Fibroblast of mammary gland (primary cell): ENCODE results near the gene CPNE5.

Experiments
- DNase-seq: peaks from one replicate; pipeline ENCODE4 v3.0.0-alpha.2; 2010; ENCODE audit warnings: low read depth
- H3K4me3 ChIP-seq: 2 replicates; pipeline ENCODE4 v1.5.1; 2011; ENCODE audit warnings: low read depth, mild to moderate bottlenecking, low read length, moderate library complexity; ENCODE audit not compliant: control insufficient read depth
- TF ChIP-seq, protein P1 (sequence below): conservative IDR thresholded peaks from 2 replicates; pipeline ENCODE4 v1.5.1; 2011; ENCODE audit warnings: low read depth, low read length, inconsistent platforms; ENCODE audit not compliant: control insufficient read depth, insufficient read depth

CPNE5 gene

DNA sequence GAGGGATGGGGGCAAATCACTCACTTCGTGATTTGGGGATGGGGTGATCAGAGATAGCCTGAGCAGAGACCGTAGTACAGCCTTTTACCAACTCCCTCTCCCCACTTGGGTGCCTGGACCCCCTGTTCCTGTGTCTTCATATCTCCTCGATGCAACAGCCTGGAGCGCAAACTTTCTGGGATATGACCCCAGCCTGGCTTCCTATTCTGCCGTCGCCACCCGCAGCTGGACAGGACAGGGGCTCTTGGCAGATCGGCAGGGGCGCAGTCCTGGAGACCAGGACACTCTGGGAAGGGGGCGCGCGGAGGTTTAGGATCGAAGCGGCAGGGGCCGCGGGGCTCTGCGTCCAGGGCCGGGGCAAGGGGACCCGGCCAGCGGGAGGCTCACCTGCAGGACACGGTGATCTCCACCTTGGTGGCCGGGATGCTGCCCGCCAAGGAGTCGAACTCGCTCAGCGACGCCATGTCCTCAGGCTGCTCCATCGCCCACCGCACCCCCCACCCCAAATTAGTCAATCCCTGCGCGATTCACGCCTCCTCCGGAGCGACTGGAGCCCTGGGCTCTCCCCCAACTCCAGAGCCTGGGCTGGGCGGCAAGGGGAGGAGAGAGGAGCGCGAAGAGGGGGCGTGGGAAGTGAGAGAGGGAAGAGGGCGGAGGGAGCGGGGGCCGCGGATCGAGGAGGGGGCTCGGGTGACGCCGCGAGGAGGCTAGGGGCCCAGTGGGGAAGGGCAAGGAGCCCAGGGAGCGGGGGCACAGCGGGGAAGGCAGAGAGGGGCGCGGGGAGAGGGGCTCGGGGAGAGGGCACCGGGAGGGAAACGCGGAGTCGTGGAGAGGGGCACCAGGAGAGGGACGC is at the start of gene CPNE5:
Gene CPNE5, minus strand, starts transcription at position 549 of the 853 bp plus-strand sequence. Its CDS starts 67 bp downstream, at position 482.
- peak within 1 kb of the TSS; percentile 27 for H3K4me3 ChIP-seq
- TF ChIP-seq, protein P1, sequence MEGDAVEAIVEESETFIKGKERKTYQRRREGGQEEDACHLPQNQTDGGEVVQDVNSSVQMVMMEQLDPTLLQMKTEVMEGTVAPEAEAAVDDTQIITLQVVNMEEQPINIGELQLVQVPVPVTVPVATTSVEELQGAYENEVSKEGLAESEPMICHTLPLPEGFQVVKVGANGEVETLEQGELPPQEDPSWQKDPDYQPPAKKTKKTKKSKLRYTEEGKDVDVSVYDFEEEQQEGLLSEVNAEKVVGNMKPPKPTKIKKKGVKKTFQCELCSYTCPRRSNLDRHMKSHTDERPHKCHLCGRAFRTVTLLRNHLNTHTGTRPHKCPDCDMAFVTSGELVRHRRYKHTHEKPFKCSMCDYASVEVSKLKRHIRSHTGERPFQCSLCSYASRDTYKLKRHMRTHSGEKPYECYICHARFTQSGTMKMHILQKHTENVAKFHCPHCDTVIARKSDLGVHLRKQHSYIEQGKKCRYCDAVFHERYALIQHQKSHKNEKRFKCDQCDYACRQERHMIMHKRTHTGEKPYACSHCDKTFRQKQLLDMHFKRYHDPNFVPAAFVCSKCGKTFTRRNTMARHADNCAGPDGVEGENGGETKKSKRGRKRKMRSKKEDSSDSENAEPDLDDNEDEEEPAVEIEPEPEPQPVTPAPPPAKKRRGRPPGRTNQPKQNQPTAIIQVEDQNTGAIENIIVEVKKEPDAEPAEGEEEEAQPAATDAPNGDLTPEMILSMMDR, result no peak
- DNase-seq, result no peak

DNA sequence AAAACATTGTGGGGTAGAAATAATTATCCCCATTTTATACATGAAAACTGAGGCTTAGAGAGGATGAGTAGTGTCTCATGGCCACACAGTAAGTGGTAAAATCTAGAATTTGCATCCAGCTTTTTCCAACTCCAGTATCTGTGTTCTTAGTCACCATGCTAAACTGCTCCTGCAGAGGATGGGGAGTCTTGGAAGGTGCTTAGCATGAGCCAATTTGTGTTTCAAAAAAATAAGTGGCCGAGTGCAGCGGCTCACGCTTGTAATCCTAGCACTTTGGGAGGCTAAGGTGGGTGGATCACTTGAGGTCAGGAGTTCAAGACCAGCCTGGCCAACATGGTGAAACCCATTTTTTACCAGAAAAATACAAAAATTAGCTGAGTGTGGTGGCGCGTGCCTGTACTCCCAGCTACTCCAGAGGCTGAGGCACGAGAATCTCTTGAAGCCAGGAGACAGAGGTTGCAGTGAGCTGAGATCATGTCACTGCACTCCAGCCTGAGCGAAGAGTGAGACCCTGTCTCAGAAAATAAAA is 48.9 kb upstream of the CPNE5 start:
- TF ChIP-seq, protein P1, result no peak

DNA sequence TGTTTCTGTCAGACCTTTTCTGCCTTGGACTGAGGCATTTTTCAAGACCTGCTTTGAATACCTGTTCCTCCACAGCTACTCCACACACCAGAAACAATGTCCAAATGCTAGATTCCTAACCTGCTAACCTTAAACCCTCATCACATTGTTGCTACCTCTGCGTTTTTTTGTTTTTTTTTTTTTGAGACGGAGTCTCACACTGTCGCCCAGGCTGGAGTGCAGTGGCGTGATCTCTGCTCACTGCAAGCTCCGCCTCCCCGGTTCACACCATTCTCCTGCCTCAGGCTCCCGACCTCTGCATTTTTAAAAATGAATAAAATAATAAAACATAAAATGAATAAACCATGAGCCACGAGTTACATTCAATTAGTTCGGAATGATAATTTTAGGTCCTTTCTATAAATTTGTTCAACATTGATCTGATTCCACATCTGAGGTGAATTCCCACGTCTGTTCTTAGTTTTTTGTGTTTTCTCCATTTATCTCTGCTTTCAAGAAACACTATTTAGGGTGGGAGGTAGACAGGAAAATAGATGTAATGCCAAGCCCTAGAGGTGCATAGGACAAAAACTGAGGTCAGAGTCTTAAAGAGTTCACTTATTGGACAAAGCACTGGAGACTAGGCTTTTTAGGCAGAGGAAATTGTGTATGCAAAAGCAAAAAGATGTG is 47.8 kb upstream of the CPNE5 start:
- peak overlapping the region; percentile 96 for H3K4me3 ChIP-seq
- TF ChIP-seq, protein P1, result no peak
- no peak for DNase-seq

More for the DNA sequence above, 48.9 kb upstream of the CPNE5 start:
- no peak overlapping the region for H3K4me3 ChIP-seq
- DNase-seq, result no peak

DNA sequence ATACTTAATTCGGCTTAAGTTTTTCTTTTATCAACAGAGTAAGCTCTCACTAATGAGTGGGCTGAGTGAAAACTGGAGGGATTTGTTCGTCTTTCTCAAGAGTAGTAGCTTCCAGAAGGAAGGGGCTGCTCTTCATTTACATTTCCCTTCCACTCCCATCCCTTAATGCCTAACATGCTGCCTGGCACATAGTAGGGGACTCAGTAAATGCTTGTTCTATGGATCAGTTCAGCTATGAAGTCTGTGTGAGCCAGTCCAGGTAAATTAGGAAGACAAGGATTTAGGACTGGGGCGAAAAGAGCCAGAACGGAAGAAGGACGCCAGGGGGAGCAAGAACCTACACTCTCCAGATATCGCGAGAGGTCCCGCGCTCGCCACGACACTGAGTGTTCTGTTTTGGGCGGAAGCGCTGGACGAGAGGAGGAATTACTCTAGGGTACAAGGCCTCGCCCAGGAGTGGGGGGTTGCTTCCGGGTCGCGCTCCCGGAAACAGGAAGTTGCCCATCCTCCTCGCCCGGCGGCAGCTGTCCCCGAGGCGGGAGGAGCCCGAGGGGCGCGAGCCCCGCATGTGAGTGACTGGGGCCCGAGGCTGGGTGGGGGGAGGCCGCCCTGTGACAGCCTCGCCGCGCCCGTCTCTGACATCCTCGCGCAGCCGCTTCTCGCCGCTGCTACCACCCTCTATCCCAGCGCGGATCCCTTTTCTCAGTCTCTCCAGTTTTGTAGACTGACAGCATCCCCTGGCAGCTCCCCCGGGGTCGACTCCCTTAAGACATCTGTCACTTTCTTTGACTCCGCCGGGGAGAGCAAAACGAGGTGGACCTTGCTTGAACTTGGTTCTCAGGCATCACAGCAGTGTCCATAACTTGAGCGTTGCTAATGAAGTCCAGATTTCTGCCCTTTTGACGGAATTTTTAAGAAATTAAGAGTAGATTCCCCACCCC is 46.5 kb upstream of the CPNE5 start, which contains the start of gene C6orf89:
Gene C6orf89, plus strand, starts transcription at position 492 of the 941 bp plus-strand sequence. CDS start 13,493 bp downstream, outside the sequence.
- DNase-seq, result peak; percentile 97
- H3K4me3 ChIP-seq, result peak within 1 kb of the TSS; percentile 96
- TF ChIP-seq, protein P1, result peak; percentile 83

DNA sequence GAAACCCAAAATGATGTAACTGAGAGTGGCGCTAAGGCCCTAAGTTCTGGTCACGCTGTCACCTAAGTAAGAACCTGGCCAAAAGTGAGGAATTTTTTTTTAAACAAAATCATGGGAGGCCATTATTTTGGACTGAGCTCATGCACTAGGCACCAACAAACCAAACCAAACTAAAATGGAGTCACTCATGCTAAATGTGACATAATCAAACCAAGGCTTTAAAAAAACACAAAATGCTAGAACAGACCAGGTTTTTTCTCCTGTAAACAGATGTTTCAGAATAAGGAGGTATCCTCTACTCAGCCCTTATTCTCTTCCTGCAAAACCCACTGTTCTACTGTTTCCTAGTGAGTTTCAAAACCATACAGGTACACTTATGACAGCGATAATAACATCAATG is 45.4 kb upstream of the CPNE5 start:
- no peak overlapping the region for H3K4me3 ChIP-seq
- no peak for DNase-seq
- TF ChIP-seq, protein P1, result no peak

DNA sequence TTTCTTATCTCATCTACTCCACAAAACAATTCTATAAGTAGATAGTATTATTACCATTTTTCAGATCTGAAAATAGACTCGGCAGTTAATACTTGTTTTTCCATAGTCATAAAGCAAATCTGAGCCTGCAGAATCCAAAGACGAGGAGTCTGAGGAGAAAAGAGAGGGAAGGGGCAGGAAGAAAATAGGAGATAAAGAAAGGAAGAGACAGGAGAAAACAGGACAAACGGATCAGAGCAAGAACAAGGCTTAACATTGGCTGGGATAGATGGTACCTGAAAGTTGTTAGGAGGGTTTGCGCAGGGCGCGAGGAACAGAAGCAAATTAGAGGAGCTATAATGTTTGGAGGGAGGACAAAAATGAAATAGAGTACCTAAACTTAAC is 36.0 kb upstream of the CPNE5 start:
- no peak for DNase-seq
- peak overlapping the region; percentile 100 for H3K4me3 ChIP-seq
- TF ChIP-seq, protein P1, result no peak
